PC-9 (cell line): ENCODE measurements around the gene ACAD10. TPM values are rescaled to one million over a fixed set of nuclear protein-coding genes. Genes with fewer than 3 reads are reported as not detected.
"Not testable (repeated sequence)": the region's sequence is repeated elsewhere in the genome, so short reads cannot be mapped to it uniquely, and the experiment has no call there.

ENCODE experiments used
- BruUV-seq: library from RNA; stranded (reverse); fragments of 400-500 nt; replicated peaks from 2 replicates; lab custom pipeline; 2021; lab: Mats Ljungman, UMichigan
- CTCF ChIA-PET: fragments of 300-600 bp; sonication (Branson Sonifier 250); formaldehyde crosslinking; loops from one replicate; lab custom pipeline; 2022; ENCODE audit warnings: antibody characterized with exemption; lab: Charles Lee
- POLR2A ChIA-PET: fragments of 300-600 bp; sonication (Branson Sonifier 250); formaldehyde crosslinking; loops from one replicate; lab custom pipeline; 2022; ENCODE audit warnings: antibody characterized with exemption; ENCODE audit not compliant: unreplicated experiment; lab: Charles Lee
- DNase-seq, 2 experiments: peaks; one replicate each; pipeline versions ENCODE4 v3.0.0 to v3.0.0-alpha.2; 2015 to 2022; ENCODE audit warnings: mixed read lengths in 1 of 2
- H2AFZ ChIP-seq: fragments of 200-600 bp; sonication (generic); 2 replicates; pipeline ENCODE4 v1.8.1; 2017; ENCODE audit warnings: antibody characterized with exemption
- H3F3A ChIP-seq: fragments of 200-600 bp; sonication (generic); 2 replicates; pipeline ENCODE4 v1.8.1; 2017; ENCODE audit warnings: antibody characterized with exemption, mild to moderate bottlenecking, low read depth; ENCODE audit not compliant: insufficient read depth
- H3K27ac ChIP-seq: fragments of 200-600 bp; sonication (generic); 2 replicates; pipeline ENCODE4 v1.6.1; 2016; ENCODE audit warnings: mixed run types
- H3K27me3 ChIP-seq: fragments of 200-600 bp; sonication (generic); 2 replicates; pipeline ENCODE4 v1.6.1; 2016; ENCODE audit warnings: low read depth, mixed run types; ENCODE audit not compliant: insufficient read depth
- H3K36me3 ChIP-seq: fragments of 200-600 bp; sonication (generic); 2 replicates; pipeline ENCODE4 v1.6.1; 2016; ENCODE audit warnings: low read depth, mixed run types
- H3K4me1 ChIP-seq: fragments of 200-600 bp; sonication (generic); replicated peaks from 2 replicates; pipeline ENCODE4 v1.6.1; 2016; ENCODE audit warnings: mixed run types; ENCODE audit not compliant: insufficient read depth
- H3K4me2 ChIP-seq: fragments of 200-600 bp; sonication (generic); 2 replicates; pipeline ENCODE4 v1.6.1; 2017; ENCODE audit warnings: mixed run types
- H3K4me3 ChIP-seq: fragments of 200-600 bp; sonication (generic); 2 replicates; pipeline ENCODE4 v1.6.1; 2016; ENCODE audit warnings: mixed run types
- H3K79me2 ChIP-seq: fragments of 200-600 bp; sonication (generic); 2 replicates; pipeline ENCODE4 v1.6.1; 2017; ENCODE audit warnings: low read depth, mixed run types
- H3K9me2 ChIP-seq: fragments of 200-600 bp; sonication (generic); 2 replicates; pipeline ENCODE4 v1.8.1; 2017; ENCODE audit warnings: mild to moderate bottlenecking; ENCODE audit not compliant: insufficient read depth
- H3K9me3 ChIP-seq: fragments of 200-600 bp; sonication (generic); 2 replicates; pipeline ENCODE4 v1.8.1; 2016; ENCODE audit warnings: low read depth; ENCODE audit not compliant: insufficient read depth
- H4K20me1 ChIP-seq: fragments of 200-600 bp; sonication (generic); 2 replicates; pipeline ENCODE4 v1.8.1; 2017; ENCODE audit not compliant: insufficient read depth
- CTCF ChIP-seq: fragments of 200-600 bp; sonication (generic); conservative IDR thresholded peaks from 2 replicates; pipeline ENCODE4 v1.6.1; 2017; ENCODE audit warnings: mixed run types, antibody characterized with exemption, mild to moderate bottlenecking, moderate library complexity
- EZH2 ChIP-seq: fragments of 200-600 bp; sonication (generic); IDR thresholded peaks from 2 replicates; pipeline ENCODE4 v1.8.0; 2017; ENCODE audit warnings: antibody characterized with exemption, low read depth
- intact Hi-C: fragments of 100-400 bp; cut with micrococcal nuclease; formaldehyde crosslinking; loops from one replicate; pipeline ENCODE4 v1.10.0; 2022; ENCODE audit not compliant: unreplicated experiment
- total RNA-seq: library from RNA; stranded (reverse); gene quantifications from 2 replicates; pipeline ENCODE4 v1.2.3, GENCODE V29; 2021

Gene ACAD10
- total RNA-seq, 1 experiment from 2014 or later: 30.3 TPM

GRCh38 chr12:111643427-111643826 is 42.4 kb upstream of the ACAD10 start:
- H3K27ac ChIP-seq: no peak overlapping the region
- no peaks in the 10 kb centered on the region for H3K27me3 ChIP-seq
- ChIA-PET CTCF (no interaction called here), POLR2A (interaction anchor here (0.6 to 0.7 kb wide), 2 partner anchors 42 to 756 kb away, joined by 4 to 5 read pairs; no protein-coding TSS in a partner anchor)
- peak in 1 of 2 experiments; percentile 21 for DNase-seq
- no peak overlapping the region for H2AFZ ChIP-seq
- H3K79me2 ChIP-seq: no peaks in the 10 kb centered on the region
- peaks cover 32% of the 10 kb centered on the region; the same call in 1 of the 2 replicates for H3K36me3 ChIP-seq
- peaks cover 41% of the 10 kb centered on the region for H3F3A ChIP-seq
- peaks cover 28% of the 10 kb centered on the region for H3K4me1 ChIP-seq
- no TSS peak for BruUV-seq
- H4K20me1 ChIP-seq: no peaks in the 10 kb centered on the region; the same call in 1 of the 2 replicates
- H3K4me2 ChIP-seq: no peak overlapping the region
- no peaks in the 10 kb centered on the region for H3K9me2 ChIP-seq
- H3K4me3 ChIP-seq: no peak overlapping the region
- intact Hi-C loops: no loop called here
- TF ChIP-seq CTCF (no peak), EZH2 (no peak)
- H3K9me3 ChIP-seq: no peaks in the 10 kb centered on the region

GRCh38 chr12:111645433-111645832 is 40.4 kb upstream of the ACAD10 start:
- Histone ChIP-seq H3K4me1 (peaks cover 28% of the 10 kb centered on the region), H3K4me3 (no peak overlapping the region), H3K9me2 (no peaks in the 10 kb centered on the region), H4K20me1 (no peaks in the 10 kb centered on the region; the same call in 1 of the 2 replicates), H2AFZ (no peak overlapping the region), H3K27me3 (no peaks in the 10 kb centered on the region), H3K9me3 (no peaks in the 10 kb centered on the region), H3F3A (peaks cover 41% of the 10 kb centered on the region), H3K36me3 (peaks cover 49% of the 10 kb centered on the region; the same call in 1 of the 2 replicates), H3K79me2 (no peaks in the 10 kb centered on the region), H3K4me2 (0 out of 2 replicates have a peak overlapping the region, but pooled peaks have one; percentile 29), H3K27ac (peak overlapping the region; percentile 88)
- intact Hi-C loops: loop anchor here (1.0 kb wide), 2 partner anchors 48 to 75 kb away; no protein-coding TSS in a partner anchor
- ChIA-PET CTCF (no interaction called here), POLR2A (no interaction called here)
- TF ChIP-seq EZH2 (no peak), CTCF (no peak)
- DNase-seq: peak; percentile 68 to 99
- BruUV-seq: no TSS peak

- intact Hi-C loops: no loop called here
- no peak for TF ChIP-seq CTCF
- TF ChIP-seq EZH2: no peak
- H3K79me2 ChIP-seq: no peaks in the 10 kb centered on the region
- H3K9me3 ChIP-seq: no peaks in the 10 kb centered on the region
- no peak overlapping the region for H3K27ac ChIP-seq
- no peak for DNase-seq
- peaks cover 19% of the 10 kb centered on the region for H3F3A ChIP-seq
- no peaks in the 10 kb centered on the region for H3K9me2 ChIP-seq
- H3K27me3 ChIP-seq: no peaks in the 10 kb centered on the region
- H3K4me2 ChIP-seq: no peak overlapping the region
- no peak overlapping the region for H2AFZ ChIP-seq
- no peaks in the 10 kb centered on the region for H4K20me1 ChIP-seq
- H3K4me3 ChIP-seq: no peak overlapping the region
- POLR2A ChIA-PET: interaction anchor here (0.6 kb wide), 1 partner anchor 10 kb away, joined by 7 read pairs; no protein-coding TSS in a partner anchor
- H3K36me3 ChIP-seq: peaks cover 27% of the 10 kb centered on the region; the same call in 1 of the 2 replicates
- BruUV-seq: no TSS peak
- CTCF ChIA-PET: no interaction called here
- H3K4me1 ChIP-seq: peaks cover 2% of the 10 kb centered on the region
Observed at GRCh38 chr12:111650912-111651311, 34.9 kb upstream of the ACAD10 start.

- POLR2A ChIA-PET, intact Hi-C loops, BruUV-seq, H3K79me2 ChIP-seq, H4K20me1 ChIP-seq, DNase-seq, H3K4me1 ChIP-seq, H3K9me2 ChIP-seq, H3K27ac ChIP-seq, H3F3A ChIP-seq, H3K27me3 ChIP-seq, H3K4me3 ChIP-seq, H2AFZ ChIP-seq, CTCF ChIA-PET, H3K4me2 ChIP-seq, H3K9me3 ChIP-seq: not testable (repeated sequence)
- H3K36me3 ChIP-seq: peaks cover 29% of the 10 kb centered on the region; the same call in 1 of the 2 replicates
Observed at GRCh38 chr12:111652530-111652929, 33.3 kb upstream of the ACAD10 start.
